ACHN (cell line): ENCODE data around the gene ZNF335.
"Not testable (repeated sequence)": the region's sequence is repeated elsewhere in the genome, so short reads cannot be mapped to it uniquely, and the experiment has no call there.

Source experiments
- DNase-seq: peaks from one replicate; pipeline ENCODE4 v3.0.0-alpha.2; 2015
- in situ Hi-C: cut with HindIII; loops from 2 replicates; pipeline ENCODE4 v1.10.0; 2017; ENCODE audit warnings: low sequenced_read_pairs, low pct_ligation_motif_present, low pct_unique_long_range_greater_than_20kb

Gene ZNF335

DNA sequence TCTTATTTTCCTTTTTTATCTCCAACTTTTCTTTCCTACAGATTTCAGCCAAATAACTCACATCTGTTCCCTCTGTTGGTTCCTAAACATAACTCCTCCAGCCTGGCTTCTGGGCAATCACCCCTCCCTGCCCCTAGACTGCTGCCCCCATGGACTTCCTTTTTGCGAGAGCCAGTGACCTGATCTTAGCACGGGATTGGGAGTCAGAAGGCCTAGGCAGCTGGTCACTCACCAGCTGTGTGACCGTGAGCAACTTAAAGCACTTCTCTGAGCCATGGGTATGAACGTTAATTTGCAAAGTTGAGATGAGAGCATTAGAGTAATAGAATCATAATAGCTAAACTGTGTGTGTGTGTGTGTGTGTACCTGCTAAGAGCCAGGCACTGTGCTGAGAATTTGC, 32.2 kb upstream of the ZNF335 start:
- no peak for DNase-seq
- in situ Hi-C loops: no loop called here

DNA sequence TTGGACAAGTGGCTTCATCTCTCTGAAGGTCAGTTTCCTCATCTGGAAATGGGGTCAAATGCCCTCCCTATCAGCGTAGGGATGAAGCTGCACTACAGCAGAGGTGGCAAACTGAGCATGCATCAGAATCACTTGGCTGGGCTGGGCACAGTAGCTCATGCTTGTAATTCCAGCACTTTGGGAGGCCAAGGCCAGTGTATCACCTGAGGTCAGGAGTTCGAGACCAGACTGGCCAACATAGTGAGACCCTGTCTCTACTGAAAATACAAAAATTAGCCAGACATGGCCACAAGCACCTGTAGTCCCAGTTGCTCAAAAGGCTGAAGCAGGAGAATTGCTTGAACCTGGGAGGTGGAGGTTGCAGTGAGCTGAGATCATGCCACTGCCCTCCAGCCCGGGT, 30.0 kb upstream of the ZNF335 start:
- in situ Hi-C loops: no loop called here

DNA sequence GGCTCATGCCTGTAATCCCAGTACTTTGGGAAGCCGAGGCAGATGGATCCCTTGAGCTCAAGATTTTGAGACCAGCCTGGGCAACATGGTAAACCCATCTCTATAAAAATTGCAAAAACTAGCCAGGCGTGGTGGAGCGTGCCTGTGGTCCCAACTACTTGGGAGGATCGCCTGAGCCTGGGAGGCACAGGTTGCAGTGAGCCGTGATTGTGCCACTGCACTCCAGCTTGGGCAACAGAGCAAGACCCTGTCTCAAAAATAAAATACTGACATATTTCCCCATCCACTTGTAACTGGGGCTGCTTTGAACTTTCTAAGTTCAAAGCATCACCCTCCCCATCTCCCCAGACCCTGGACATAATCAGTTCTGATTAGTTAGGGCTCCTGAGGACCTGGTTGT, 29.5 kb upstream of the ZNF335 start:
- in situ Hi-C loops: no loop called here
- DNase-seq: no peak

More for the DNA sequence above, 30.0 kb upstream of the ZNF335 start:
- DNase-seq: no peak

DNA sequence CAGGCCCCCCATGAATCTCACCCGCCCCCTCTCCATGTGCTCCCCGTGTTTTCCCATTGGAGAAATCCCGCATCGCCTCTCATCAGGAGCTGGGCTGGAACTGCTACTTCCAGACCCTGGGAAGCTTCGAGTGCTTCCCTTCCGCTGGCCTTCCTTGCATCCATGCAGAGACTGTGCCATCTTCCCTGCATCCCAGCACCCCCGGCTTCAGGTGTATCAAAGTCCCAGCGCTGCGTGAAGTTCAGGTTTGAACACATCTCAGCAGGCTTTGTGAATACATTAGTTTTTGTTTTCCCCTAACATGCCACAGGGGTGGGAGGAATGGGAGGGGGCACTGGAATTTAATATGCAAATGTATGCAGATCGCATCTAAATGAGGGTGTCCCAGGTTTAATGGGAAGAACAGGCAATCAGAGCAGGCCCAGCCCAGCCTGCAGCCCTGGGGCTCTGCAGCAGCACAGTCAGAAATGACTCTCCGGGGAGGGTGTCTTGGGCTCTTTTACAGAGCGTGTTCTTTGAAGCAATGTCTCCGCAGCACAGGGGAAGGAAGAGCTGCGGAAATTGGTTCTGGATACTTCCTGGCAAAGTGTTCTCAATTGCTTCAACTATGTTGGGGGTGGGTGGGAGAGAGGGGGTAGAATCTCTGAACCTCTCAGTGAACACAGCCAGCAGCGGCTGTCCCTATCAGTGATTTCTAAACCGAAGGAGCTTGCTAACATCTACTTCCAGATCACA, 28.4 kb upstream of the ZNF335 start:
- DNase-seq: no peak
- in situ Hi-C loops: no loop called here

DNA sequence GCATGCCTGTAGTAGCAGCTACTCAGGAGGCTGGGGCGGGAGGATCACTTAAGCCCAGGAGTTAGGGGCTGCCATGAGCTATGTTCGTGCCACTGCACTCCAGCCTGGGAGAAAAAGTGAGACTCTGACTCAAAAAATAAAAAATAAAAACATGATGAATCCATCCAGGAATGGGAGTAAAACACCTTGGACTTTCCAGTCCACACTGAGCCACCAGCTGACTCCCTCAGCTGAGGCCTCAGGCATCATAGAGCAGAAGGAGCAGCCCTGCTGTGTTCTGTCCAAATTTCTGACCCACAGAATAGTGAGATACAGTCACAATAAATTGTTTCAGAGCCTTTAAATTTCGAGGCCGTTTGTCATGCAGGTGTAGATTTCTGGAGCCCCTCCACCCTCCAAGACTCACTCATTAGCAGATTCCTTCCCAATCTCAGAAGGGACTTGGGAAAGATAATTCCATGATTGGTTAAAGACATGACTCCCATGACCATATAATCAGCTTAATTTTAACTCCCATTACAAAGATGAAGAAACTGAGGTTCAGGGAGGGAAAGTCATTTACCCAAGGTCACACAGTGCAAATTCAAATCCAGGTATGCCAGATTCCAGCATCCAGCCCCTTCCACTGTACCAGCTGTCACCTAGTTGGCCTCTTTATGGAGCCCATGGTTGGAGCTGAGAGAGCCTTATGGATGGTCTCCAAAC, 27.7 kb upstream of the ZNF335 start:
- in situ Hi-C loops: no loop called here
- no peak for DNase-seq

DNA sequence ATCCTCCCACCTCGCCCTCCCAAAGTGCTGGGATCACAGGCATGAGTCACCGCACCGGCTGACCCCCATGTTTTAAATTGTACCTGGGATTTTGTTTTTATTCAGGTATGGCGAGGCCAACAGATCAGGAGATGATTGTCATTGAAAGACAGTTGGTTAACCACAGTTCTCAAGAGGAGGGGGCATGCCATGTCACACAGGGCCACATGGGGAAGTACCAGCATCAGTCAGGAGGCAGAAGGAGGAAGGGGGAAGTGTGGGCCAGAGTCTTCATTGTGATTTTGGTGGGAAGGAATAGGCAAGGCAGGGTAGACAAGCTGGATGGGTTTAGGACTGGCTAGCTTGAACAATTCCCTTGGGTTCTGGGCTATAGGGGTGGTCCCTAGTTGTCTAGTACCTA, 26.8 kb upstream of the ZNF335 start:
- DNase-seq: no peak
- in situ Hi-C loops: no loop called here

DNA sequence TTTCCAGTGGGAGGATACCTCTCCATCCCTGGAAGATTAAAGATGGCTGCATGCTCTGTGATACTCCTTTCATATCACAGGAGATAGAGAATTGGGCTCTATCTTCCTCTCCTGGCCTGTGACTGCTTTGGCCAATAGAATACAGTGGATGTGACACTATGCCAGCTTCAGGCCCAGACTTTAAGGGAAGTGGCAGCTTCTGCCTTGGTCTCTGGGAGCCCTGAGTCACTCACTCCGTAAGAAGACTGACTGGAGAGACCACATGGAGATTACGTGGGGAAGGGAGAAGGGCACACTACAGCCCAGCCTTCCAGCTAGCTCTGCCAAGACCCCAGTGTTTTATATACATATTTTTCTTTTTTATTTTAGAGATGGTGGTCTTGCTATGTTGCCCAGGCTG, 26.3 kb upstream of the ZNF335 start:
- DNase-seq: no peak
- in situ Hi-C loops: no loop called here

DNA sequence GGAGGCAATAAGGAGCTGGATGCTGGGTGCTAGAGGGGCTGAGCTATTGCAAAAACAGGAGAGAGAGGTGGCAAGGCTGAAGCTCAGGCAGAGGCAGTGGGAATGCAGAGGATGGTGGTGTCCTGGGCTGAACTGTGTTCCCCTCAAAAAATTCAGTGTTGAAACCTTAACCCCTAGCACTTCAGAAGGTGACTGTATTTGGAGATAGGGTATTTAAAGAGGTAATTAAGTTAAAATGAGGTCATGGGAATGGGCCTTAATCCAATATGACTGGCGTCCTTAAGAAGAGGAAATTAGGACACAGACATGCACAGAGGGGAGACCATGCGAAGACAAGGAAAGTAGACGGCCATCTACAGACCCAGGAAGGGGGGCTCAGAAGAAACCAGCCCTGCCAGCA, 25.2 kb upstream of the ZNF335 start:
- no peak for DNase-seq
- in situ Hi-C loops: no loop called here

DNA sequence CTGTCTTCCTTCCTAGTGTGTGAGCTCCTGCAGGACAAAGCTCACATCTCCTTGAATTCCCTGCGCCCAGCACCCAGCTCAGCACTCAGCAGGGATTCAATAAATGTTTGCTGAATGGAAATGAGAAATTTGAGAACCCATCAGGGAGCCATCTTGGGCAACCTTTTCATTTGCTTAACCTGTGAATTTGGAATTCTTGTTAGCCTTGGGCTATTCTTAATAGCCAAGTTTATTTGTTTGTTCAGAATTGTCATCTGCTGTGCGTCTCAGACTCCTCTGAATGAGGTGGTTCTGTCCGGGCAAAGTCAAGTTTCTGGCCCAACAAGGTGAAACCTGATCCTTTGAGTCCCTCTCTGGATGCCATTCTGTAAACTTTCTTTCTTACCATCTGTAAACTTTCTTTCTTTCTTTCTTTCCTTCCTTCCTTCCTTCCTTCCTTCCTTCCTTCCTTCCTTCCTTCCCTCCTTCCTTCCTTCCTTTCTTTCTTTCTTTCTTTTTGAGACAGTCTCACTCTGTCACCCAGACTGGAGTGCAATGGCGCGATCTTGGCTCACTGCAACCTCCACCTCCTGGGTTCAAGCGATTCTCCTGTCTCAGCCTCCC, 23.6 kb upstream of the ZNF335 start:
- in situ Hi-C loops, DNase-seq: not testable (repeated sequence)

DNA sequence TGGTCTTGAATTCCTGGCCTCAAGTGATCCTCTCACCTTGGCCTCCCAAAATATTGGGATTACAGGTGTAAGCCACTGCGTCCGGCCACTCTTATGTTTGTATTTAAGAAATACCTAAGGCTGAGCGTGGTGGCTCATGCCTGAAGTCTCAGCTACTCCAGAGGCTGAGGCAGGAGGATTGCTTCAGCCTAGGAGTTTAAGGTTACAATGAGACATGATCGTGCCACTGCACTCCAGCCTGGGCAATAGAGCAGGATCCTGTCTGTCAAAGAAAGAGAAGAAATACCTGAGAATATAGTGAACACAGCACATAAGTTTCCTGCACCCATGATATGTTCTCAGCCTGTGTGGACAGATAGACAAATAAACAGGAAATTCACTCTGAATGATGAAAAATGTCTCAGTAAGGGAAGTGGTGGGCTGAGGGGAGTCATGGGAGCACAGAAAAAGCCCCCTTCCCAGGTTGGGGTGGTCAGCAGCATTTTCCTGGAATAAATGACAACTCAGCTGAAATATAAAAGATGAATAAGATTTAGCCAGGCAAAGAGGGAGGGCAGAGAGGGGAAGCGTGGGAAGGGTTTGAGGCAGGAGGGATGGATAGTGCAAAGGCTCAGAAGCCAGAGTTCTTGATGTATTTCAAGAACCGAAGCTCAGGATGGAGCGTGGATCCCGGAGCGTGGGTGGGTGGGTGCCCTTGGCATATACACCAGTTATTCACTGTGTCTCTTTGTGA, 22.9 kb upstream of the ZNF335 start:
- no peak for DNase-seq
- in situ Hi-C loops: no loop called here

DNA sequence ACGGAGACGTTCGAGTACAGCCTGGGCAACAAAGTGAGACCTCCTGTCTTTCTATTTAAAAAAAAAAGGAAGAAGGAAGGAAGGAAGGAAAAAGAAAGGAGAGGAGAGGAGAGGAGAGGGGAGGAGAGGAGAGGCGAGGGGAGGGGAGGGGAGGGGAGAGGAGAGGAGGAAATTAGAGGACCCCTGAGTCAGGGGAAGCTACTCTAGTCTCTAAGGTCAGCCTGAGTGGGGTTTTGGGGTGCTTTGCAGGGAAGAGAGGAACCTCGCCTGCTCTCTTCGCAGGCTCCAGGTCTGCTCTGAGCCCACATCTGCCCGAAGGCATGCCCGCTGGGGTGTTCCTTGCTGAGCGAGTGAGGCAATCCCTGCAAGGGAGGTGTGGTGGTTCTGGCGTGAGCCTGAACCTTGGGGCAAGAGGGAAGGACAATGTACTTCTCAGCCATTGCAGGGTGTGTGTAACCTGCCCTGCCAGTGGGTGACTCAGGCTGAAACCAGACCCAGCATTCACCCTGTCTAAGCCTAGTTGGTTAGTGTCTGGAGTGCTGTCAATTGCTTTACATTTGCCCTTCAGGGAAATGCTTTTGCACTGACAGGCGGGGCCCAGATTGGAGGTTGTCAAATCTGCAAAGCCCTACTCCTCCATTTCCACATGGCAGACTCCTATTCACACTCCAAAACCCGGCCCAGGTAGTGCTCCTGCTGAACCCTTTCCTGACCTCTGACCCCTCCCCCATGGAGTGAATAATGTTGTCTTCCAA, 21.4 kb upstream of the ZNF335 start:
- in situ Hi-C loops: no loop called here
- no peak for DNase-seq

DNA sequence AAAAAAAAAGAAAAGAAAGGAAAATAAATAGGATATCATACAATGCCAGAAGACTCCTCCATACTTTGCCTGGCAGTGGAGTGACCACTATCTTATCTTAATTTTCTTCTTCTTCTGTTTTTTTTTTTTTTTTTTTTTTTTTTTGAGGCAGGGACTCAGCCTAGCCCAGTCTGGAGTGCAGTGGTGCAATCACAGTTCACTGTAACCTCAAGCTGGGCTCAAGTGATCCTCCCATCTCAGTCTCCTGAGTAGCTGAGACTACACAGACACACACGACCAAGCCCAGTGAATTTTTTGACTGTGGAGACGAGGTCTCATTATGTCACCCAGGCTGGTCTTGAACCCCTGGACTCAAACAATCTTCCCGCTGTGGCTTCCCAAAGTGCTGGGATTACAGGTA, 19.6 kb upstream of the ZNF335 start:
- in situ Hi-C loops: no loop called here
- no peak for DNase-seq

DNA sequence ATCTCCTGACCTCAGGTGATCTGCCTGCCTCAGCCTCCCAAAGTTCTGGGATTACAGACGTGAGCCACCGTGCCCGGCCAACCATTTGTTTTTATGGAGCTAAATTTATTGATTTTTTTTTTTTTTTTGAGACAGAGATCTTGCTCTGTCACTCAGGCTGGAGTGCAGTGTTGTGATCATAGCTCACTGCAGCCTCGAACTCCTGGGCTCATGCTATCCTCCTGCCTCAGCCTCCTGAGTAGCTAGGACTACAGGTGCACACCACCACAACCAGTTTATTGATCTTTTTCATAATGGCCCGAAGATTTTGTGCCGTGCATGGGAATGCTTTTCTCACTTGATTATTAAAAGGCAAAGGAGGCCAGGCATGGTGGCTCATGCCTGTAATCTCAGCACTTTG, 16.8 kb upstream of the ZNF335 start:
- not testable (repeated sequence) for DNase-seq

DNA sequence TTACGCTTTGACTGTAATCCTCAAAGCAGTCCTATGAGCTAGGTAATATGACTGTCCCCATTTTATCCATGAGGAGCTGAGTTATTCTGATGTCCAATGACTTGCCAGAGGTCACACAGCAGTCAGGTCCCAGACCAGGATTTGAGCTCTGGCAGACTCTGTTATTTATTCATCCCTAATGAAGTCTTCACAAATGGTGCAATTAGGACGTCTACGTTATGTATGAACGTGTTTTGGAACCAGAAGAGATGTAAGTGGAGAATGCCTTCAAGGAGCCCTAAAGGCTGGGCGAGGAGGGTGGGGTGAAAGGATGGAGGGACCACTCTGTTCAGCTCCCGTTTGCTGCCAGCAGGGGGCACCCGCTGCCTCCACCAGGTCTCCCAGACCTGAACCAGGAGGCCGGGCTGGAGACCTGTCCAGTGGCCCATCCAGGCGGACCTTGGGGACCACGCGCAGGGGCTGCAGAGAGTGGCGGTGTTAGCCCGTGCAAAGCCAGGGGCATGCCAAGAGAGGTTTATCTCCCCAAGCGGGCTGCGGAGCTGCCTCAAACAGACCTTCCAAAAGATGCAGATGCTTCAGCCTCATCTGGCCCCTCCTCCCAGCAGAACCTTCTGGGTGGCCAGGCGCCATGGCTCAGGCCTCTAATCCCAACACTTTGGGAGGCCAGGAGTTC, 15.2 kb upstream of the ZNF335 start:
- peak; percentile 68 for DNase-seq
- in situ Hi-C loops: no loop called here

More for the DNA sequence above, 16.8 kb upstream of the ZNF335 start:
- in situ Hi-C loops: not testable (repeated sequence)

DNA sequence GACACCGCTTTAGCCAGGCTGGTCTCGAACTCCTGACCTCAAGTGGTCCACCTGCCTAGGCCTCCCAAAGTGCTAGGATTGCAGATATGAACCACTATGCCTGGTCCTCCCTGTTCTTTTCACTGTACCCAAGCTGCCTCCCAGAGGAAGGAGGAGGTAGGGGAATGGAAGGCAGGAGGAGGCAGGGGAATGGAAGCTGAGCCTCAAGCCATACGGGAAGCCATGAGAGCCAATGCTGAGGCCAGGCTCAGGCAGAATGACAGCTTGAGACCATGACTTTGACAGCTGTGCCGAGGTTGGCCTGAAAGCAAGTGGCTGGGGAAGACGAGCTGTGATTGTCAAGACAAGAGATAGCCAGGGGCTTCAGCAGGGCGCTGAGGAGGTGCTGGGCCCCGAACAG, 13.6 kb upstream of the ZNF335 start:
- in situ Hi-C loops: no loop called here
- DNase-seq: peak; percentile 9

DNA sequence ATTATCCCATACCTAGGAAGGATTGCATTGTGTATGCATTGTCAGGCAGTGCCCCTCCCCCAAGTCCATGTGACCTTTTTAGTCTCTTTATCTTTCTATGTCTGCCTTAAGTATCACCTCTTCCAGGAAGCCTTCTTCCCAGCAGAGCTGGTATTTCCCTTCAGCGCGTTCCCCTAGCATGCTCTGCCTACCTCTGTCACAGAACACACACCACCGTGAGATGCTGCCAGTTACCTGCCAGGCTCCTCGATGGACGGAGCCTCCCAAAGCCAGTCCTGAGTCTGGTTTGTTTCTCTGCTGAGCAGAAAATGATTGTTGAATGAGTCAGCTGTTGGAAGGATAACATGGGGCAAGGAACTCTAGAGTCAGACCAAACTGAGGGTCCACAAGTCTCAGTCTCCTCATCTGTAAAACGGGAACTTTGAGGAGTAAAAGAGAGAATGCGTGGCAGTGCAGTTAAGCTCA, 11.3 kb upstream of the ZNF335 start:
- in situ Hi-C loops: no loop called here

DNA sequence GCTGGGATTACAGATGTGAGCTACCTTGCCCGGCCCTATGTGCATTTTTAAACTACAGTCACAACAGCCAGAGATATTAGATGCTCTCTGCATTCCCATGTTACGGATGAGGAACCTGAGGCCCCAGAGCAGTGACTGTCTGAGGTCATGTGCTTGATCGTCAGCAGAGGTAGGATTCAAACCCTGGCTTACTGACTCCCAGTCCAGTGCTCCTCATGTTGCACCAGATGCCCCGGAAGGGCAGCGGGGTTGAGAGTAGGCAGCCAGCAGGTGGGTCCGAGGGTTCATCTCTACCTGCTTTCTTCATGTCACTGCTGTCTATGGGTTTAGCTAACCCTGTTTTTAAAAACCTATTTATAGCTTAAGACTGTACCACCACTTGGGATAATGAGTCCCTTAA, 9.3 kb upstream of the ZNF335 start:
- in situ Hi-C loops: no loop called here
- DNase-seq: no peak

More for the DNA sequence above, 11.3 kb upstream of the ZNF335 start:
- no peak for DNase-seq

DNA sequence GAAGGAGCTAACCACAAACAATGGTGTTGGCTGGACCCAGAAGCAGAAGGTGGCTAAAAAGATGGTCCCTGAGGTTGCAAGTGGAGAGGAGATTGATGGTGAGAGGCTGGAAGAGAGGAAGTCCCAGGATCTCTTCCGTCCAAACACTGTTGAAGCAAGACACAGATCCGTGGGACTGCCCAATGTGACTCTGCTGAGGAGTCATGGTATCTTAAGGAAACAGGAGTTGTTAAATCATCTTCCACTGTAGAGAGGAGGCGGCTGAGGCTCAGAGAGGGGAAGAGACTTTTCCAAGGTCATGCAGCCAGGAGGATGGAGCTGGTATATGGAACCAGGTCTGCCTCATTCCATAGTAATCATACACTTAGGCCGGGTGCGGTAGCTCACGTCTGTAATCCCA, 4.1 kb upstream of the ZNF335 start:
- in situ Hi-C loops: no loop called here
- DNase-seq: no peak
